Body of pancreas (tissue), 4 donors: ENCODE data around the gene MLXIPL. TPM values are rescaled to one million over a fixed set of nuclear protein-coding genes. Genes with fewer than 3 reads are reported as not detected.
A peak's percentile ranks its signal among the peaks of the same experiment; 100 is the strongest.

Experiments used
- ATAC-seq: fragments of 150-250 bp; one replicate; pipeline ENCODE4 v1.9.1; 2016
- DNase-seq, 4 donors: peaks; one replicate each; pipeline ENCODE4 v3.0.0-alpha.2; 2019
- H3K27ac ChIP-seq, 4 donors: fragments of 200-600 bp; sonication (generic); 1 replicate in 3 of 4; 2 replicates in 1 of 4; pipeline versions ENCODE4 v1.5.1 to v1.6.1; 2016 to 2019; ENCODE audit warnings: mild to moderate bottlenecking in 1 of 4, mixed read lengths in 1 of 4, moderate library complexity in 1 of 4
- H3K27me3 ChIP-seq, 2 donors: fragments of 200-600 bp; sonication (generic); one replicate each; pipeline ENCODE4 v1.6.0; 2016; ENCODE audit warnings: mild to moderate bottlenecking in 1 of 2
- H3K36me3 ChIP-seq, 2 donors: fragments of 200-600 bp; sonication (generic); replicated peaks in 1 of 2; 2 replicates each; pipeline ENCODE4 v1.5.1; 2016; ENCODE audit warnings: low read depth in 2 of 2; ENCODE audit not compliant: insufficient read depth in 1 of 2
- H3K4me1 ChIP-seq: fragments of 200-600 bp; sonication (generic); one replicate; pipeline ENCODE4 v1.6.0; 2016
- H3K4me3 ChIP-seq, 2 donors: fragments of 200-600 bp; sonication (generic); 1 replicate in 1 of 2; 2 replicates in 1 of 2; pipeline ENCODE4 v1.5.1; 2016 to 2019
- H3K9me3 ChIP-seq, 3 donors: fragments of 200-600 bp; sonication (generic); 1 replicate in 2 of 3; 2 replicates in 1 of 3; pipeline ENCODE4 v1.5.1; 2016
- POLR2A ChIP-seq, 3 donors: fragments of 450-650 bp; IDR thresholded peaks; one replicate each; pipeline ENCODE4 v1.6.1; 2016; ENCODE audit warnings: antibody characterized with exemption in 3 of 3, mild to moderate bottlenecking in 2 of 3
- WGBS, 2 donors: methylation state at CpG; one replicate each; pipeline ENCODE4 v1.1.5; 2017; 5-methylcytosine and 5-hydroxymethylcytosine counted together
- intact Hi-C: fragments of 100-400 bp; cut with DNase I; formaldehyde crosslinking; loops from one replicate; pipeline ENCODE4 v1.15.1; 2023
- total RNA-seq, 2 donors: library from RNA; depleted of rRNA; stranded (reverse); fragments of >200 nt; gene quantifications; one replicate each; pipeline ENCODE4 v1.1.0, GENCODE V29; 2016
- TF ChIP-seq, protein P1 (sequence below), 7 experiments: fragments of 450-650 bp in 4 of 7; fragments of 200-600 bp in 3 of 7; sonication (generic) in 3 of 7; IDR thresholded peaks; one replicate each; pipeline ENCODE4 v1.5.1; 2016 to 2019; ENCODE audit warnings: antibody characterized with exemption in 7 of 7

Gene MLXIPL
- total RNA-seq, 2 donors from 2014 or later: 13.5 to 33.0 TPM

DNA sequence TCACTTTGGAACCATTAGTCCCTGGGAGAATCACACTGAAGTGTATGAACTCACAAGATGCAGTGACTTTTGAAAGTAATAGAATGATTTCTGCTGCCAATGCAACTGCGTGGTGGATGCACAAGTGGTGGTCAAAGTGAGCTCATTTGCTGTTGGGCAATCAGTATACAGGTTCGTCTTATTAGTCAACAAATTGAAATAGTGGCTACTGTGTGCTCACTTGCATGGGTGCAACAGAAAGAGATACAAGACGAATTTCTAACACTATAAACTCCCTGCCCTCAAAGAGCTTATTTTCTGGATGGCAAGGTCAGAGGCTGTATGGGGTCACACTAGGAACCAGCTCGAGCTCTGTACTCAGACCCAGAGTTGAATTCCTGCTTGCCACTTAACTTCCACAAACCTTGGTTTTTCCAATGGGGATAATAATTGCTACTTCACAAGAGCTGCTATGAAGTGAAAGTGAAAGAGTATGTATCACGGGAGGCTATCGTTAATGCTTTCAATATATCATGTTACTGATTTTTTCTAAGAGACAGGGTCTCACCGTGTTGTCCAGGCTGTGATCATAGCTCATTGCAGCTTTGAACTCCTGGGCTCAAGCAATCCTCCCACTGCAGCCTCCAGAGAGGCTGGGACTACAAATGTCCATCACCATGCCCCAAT is 58.5 kb downstream of the MLXIPL start:
- ATAC-seq (no peak), DNase-seq (no peak)
- TF ChIP-seq POLR2A (IDR thresholded peaks at IDR 0.05): no peak
- TF ChIP-seq, protein P1, sequence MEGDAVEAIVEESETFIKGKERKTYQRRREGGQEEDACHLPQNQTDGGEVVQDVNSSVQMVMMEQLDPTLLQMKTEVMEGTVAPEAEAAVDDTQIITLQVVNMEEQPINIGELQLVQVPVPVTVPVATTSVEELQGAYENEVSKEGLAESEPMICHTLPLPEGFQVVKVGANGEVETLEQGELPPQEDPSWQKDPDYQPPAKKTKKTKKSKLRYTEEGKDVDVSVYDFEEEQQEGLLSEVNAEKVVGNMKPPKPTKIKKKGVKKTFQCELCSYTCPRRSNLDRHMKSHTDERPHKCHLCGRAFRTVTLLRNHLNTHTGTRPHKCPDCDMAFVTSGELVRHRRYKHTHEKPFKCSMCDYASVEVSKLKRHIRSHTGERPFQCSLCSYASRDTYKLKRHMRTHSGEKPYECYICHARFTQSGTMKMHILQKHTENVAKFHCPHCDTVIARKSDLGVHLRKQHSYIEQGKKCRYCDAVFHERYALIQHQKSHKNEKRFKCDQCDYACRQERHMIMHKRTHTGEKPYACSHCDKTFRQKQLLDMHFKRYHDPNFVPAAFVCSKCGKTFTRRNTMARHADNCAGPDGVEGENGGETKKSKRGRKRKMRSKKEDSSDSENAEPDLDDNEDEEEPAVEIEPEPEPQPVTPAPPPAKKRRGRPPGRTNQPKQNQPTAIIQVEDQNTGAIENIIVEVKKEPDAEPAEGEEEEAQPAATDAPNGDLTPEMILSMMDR (IDR thresholded peaks at IDR 0.05): no peak
- Histone ChIP-seq H3K4me1 (peaks cover 6% of the 10 kb centered on the region), H3K4me3 (no peak overlapping the region), H3K36me3 (peaks cover 7 to 14% of the 10 kb centered on the region in 2 donors), H3K27me3 (no peaks in the 10 kb centered on the region), H3K27ac (no peak overlapping the region), H3K9me3 (no peaks in the 10 kb centered on the region)
- intact Hi-C loops: no loop called here
- WGBS, 2 donors: 49 to 63% methylated on average over 7 of the region's 7 CpGs

- WGBS, 2 donors: 48 to 50% methylated on average over 11 of the region's 11 CpGs
- intact Hi-C loops: no loop called here
- TF ChIP-seq, protein P1 (IDR thresholded peaks at IDR 0.05): no peak
- TF ChIP-seq POLR2A (IDR thresholded peaks at IDR 0.05): no peak
- Histone ChIP-seq H3K36me3 (no peaks in the 10 kb centered on the region), H3K9me3 (no peaks in the 10 kb centered on the region), H3K4me1 (peaks cover 21% of the 10 kb centered on the region), H3K27ac (no peak overlapping the region), H3K27me3 (no peaks in the 10 kb centered on the region), H3K4me3 (no peak overlapping the region)
- DNase-seq: no peak
- ATAC-seq: no peak
Measured at GRCh38 chr7:73560109-73560835, 64.0 kb downstream of the MLXIPL start.

GRCh38 chr7:73557397-73558257 is 66.7 kb downstream of the MLXIPL start, which contains the start of gene BCL7B:
BCL7B (minus strand) TSS chr7:73557690; CDS start chr7:73557578, 112 bp downstream.
- Histone ChIP-seq H3K9me3 (no peaks in the 10 kb centered on the region), H3K27ac (peak within 1 kb of the TSS; percentile 98 to 100 (median 99)), H3K27me3 (no peaks in the 10 kb centered on the region), H3K4me3 (peak within 1 kb of the TSS; percentile 42 to 84), H3K4me1 (peaks cover 27% of the 10 kb centered on the region), H3K36me3 (no peaks in the 10 kb centered on the region)
- intact Hi-C loops: no loop called here
- peak; percentile 74 for ATAC-seq
- peak; percentile 72 to 79 (median 72) for DNase-seq
- TF ChIP-seq POLR2A (IDR thresholded peaks at IDR 0.05): peak; percentile 40 to 72 (median 68)
- TF ChIP-seq, protein P1 (IDR thresholded peaks at IDR 0.05): no peak
- WGBS, 2 donors: 5 to 36% methylated on average over 8 to 64 of the region's 83 CpGs

- ATAC-seq (peak; percentile 96), DNase-seq (peak; percentile 94 to 96 (median 96))
- TF ChIP-seq, protein P1 (IDR thresholded peaks at IDR 0.05): no peak
- peak in 1 of 3 donors; percentile 42 for TF ChIP-seq POLR2A (IDR thresholded peaks at IDR 0.05)
- Histone ChIP-seq H3K4me1 (peaks cover 27% of the 10 kb centered on the region), H3K27ac (peak overlapping the region; percentile 98 to 100 (median 99)), H3K27me3 (no peaks in the 10 kb centered on the region), H3K36me3 (no peaks in the 10 kb centered on the region), H3K4me3 (peak overlapping the region; percentile 42 to 84), H3K9me3 (no peaks in the 10 kb centered on the region)
- 1% methylated on average over 26 of the region's 36 CpGs; no CpG with 5 or more reads in 1 of the 2 donors for WGBS, 2 donors
- intact Hi-C loops: no loop called here
Measured at GRCh38 chr7:73557108-73557396, 67.3 kb downstream of the MLXIPL start.
